ENCODE measurements around the gene CELA2B. TPM values are rescaled to one million over a fixed set of nuclear protein-coding genes. Genes with fewer than 3 reads are reported as not detected.
"Not testable (repeated sequence)": the region's sequence is repeated elsewhere in the genome, so short reads cannot be mapped to it uniquely, and the experiment has no call there.

CELA2B gene
- total RNA-seq, 4 donors from 2014 or later = not detected

DNA sequence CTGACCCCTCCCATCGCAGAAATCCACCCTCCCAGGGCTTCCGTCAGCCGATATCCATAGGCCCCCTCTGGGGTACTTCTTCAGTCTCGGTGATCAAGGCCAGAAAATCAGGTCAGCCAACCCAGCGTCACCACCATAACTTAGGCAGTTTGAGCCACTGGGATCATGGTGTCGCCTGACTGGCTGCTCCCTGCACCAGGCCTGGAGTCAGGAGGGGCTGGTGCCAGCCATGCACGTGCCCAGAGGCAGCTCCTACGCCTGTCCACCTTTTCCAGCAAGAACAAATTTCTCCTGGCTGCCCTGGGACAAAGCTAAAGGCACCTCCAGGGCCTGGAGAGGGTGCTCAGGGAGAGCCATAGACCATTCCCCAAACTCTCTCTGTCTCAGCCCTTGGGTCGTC is 42.4 kb upstream of the CELA2B start:
- Histone ChIP-seq H3K4me1 (peaks cover 0 to 3% (median 0%) of the 10 kb centered on the region in 4 donors), H3K27ac (replicated peaks in 1 of 4) (no peak overlapping the region), H3K36me3 (peaks cover 4 to 26% (median 22%) of the 10 kb centered on the region in 4 donors), H3K27me3 (no peaks in the 10 kb centered on the region), H3K4me3 (no peak overlapping the region), H3K9me3 (no peaks in the 10 kb centered on the region)
- DNase-seq (ENCODE audit: extremely low spot score) = no peak
- 90% methylated on average over 9 of the region's 9 CpGs for WGBS
- intact Hi-C loops (cut with DNase I) = loop anchor here (10.0 kb wide), 1 partner anchor 309 kb away; no protein-coding TSS in a partner anchor
- TF ChIP-seq POLR2A (IDR thresholded peaks at IDR 0.05; ENCODE audit: low read depth) (no peak), POLR2AphosphoS5 (IDR thresholded peaks at IDR 0.05) (no peak), EP300 (IDR thresholded peaks at IDR 0.05) (no peak)
- TF ChIP-seq, protein P1, sequence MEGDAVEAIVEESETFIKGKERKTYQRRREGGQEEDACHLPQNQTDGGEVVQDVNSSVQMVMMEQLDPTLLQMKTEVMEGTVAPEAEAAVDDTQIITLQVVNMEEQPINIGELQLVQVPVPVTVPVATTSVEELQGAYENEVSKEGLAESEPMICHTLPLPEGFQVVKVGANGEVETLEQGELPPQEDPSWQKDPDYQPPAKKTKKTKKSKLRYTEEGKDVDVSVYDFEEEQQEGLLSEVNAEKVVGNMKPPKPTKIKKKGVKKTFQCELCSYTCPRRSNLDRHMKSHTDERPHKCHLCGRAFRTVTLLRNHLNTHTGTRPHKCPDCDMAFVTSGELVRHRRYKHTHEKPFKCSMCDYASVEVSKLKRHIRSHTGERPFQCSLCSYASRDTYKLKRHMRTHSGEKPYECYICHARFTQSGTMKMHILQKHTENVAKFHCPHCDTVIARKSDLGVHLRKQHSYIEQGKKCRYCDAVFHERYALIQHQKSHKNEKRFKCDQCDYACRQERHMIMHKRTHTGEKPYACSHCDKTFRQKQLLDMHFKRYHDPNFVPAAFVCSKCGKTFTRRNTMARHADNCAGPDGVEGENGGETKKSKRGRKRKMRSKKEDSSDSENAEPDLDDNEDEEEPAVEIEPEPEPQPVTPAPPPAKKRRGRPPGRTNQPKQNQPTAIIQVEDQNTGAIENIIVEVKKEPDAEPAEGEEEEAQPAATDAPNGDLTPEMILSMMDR (IDR thresholded peaks at IDR 0.05) = no peak

DNA sequence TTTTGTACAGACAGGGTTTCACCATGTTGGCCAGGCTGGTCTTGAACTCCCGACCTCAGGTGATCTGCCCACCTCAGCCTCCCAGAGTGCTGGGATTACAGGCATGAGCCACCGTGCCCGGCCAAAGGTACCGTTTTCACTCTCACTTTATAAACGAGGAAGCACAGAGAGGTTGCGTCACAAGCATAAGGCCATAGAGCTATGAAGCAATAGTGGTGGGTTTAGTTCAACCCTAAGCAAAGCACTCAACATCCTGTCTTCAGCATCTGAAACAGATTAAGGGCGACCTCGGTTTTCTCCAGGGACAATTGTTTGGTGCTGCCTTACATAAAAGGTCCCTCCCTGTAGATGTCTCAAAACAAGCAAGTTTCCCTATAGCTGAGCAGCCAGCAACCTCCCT is 41.2 kb upstream of the CELA2B start:
- H3K27ac ChIP-seq (replicated peaks in 1 of 4); H3K4me1 ChIP-seq; H3K27me3 ChIP-seq; H3K4me3 ChIP-seq; DNase-seq (ENCODE audit: extremely low spot score); H3K9me3 ChIP-seq: not testable (repeated sequence)
- WGBS = 59% methylated on average over 7 of the region's 8 CpGs
- intact Hi-C loops (cut with DNase I) = loop anchor here (10.0 kb wide), 1 partner anchor 310 kb away; no protein-coding TSS in a partner anchor
- peaks cover 0 to 13% (median 11%) of the 10 kb centered on the region in 4 donors for H3K36me3 ChIP-seq

DNA sequence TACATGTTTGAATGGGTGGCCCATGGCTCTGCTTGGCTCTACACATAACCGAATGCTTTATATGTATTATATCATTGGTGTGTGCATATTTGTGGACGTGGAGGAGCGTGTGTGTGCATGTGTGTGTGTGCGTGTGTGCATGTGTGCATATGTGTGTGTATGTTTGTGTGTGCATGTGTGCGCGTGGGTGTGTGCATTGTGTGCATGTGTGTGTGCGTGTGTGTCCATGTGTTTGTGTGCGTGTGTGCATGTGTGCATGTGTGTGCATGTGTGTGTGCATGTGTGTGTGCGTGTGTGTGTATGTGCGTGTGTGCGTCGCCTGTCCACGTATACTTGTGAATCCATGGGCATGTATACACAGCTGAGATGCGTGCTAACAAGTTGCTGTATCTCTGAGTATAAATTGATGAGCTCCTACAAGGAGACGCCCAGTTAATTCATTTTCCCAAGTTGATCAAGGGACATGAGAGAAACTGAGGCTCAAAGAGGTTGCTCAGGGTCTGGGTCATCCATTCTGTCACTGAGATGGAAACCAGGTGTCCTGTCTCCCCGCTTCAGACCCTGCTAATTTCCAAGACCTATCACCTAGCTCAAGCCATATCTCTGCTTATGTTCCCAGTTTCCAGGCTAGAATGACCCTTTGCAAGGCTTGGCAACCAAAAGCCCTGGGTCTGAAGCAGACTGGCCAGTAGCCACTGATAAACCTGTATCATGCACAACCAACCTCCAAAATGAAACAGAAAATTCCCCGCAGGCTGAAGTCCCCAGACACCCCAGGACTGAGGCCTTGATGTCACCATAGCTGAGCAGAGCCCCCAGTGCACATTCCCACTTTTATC is 40.4 kb upstream of the CELA2B start:
- intact Hi-C loops (cut with DNase I) = loop anchor here (10.0 kb wide), 1 partner anchor 311 kb away; no protein-coding TSS in a partner anchor
- DNase-seq (ENCODE audit: extremely low spot score) = no peak
- Histone ChIP-seq H3K9me3 (no peaks in the 10 kb centered on the region), H3K27me3 (no peaks in the 10 kb centered on the region), H3K27ac (replicated peaks in 1 of 4) (no peak overlapping the region), H3K4me3 (no peak overlapping the region), H3K36me3 (peaks cover 0 to 6% (median 6%) of the 10 kb centered on the region in 4 donors), H3K4me1 (peaks cover 0 to 3% (median 0%) of the 10 kb centered on the region in 4 donors)
- TF ChIP-seq EP300 (IDR thresholded peaks at IDR 0.05) (no peak), POLR2AphosphoS5 (IDR thresholded peaks at IDR 0.05) (no peak), POLR2A (IDR thresholded peaks at IDR 0.05; ENCODE audit: low read depth) (no peak)
- TF ChIP-seq, protein P1 (IDR thresholded peaks at IDR 0.05) = no peak
- 90% methylated on average over 17 of the region's 17 CpGs for WGBS

DNA sequence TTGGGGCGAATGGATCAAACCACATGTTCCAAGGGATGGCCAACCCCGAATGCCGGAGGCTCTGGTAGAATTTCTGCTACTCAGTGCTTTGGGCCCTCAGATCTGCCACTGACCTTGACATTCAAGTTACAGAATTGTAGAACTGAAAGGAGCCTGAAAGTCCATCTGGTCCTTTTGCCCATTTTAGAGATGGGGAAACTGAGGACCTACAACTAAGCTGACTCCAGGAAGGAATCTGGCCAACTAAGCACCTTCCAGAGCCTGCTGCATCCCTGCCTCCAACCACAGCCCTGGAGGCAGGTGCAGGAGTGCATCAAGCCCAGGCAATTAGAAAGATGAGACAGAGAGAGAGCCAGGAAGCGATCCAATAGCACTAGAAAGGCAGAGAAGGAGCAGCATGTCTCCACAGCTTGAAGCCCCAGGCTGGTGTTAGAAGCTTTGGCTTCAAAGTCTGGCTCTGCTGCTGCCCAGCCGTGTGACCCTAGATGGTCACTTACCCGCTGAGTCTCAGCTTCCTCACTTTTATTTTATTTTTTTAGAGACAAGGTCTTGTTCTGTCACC is 38.9 kb upstream of the CELA2B start:
- H3K27me3 ChIP-seq = no peaks in the 10 kb centered on the region
- peaks cover 0 to 3% (median 0%) of the 10 kb centered on the region in 4 donors for H3K4me1 ChIP-seq
- DNase-seq (ENCODE audit: extremely low spot score) = no peak
- TF ChIP-seq EP300 (IDR thresholded peaks at IDR 0.05) (no peak), POLR2A (IDR thresholded peaks at IDR 0.05; ENCODE audit: low read depth) (no peak), POLR2AphosphoS5 (IDR thresholded peaks at IDR 0.05) (no peak)
- TF ChIP-seq, protein P1 (IDR thresholded peaks at IDR 0.05) = no peak
- no peak overlapping the region for H3K27ac ChIP-seq (replicated peaks in 1 of 4)
- WGBS = 95% methylated on average over 6 of the region's 6 CpGs
- intact Hi-C loops (cut with DNase I) = loop anchor here (10.0 kb wide), 1 partner anchor 312 kb away; no protein-coding TSS in a partner anchor
- H3K9me3 ChIP-seq = no peaks in the 10 kb centered on the region
- no peak overlapping the region for H3K4me3 ChIP-seq
- H3K36me3 ChIP-seq = no peaks in the 10 kb centered on the region

DNA sequence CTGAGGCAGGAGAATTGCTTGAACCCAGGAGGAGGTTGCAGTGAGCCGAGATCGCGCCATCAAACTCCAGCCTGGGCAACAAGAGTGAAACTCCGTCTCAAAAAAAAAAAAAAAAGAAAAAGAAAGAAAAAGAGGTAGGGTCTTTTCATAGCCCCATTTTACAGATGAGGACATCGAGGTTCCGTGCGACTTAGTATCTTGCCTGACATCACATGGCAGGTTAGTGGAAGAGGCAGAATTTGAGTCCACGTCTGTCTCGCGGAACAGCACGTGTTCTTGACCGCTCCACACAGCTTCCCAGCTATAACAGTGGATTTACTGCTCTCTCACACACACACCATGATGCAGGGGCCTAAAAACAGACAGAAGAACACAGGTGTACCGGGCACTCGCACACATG is 36.6 kb upstream of the CELA2B start:
- intact Hi-C loops (cut with DNase I) = loop anchor here (10.0 kb wide), 1 partner anchor 315 kb away; no protein-coding TSS in a partner anchor
- WGBS = 97% methylated on average over 14 of the region's 14 CpGs
- TF ChIP-seq EP300 (IDR thresholded peaks at IDR 0.05) (no peak), POLR2AphosphoS5 (IDR thresholded peaks at IDR 0.05) (no peak), POLR2A (IDR thresholded peaks at IDR 0.05; ENCODE audit: low read depth) (no peak)
- TF ChIP-seq, protein P1 (IDR thresholded peaks at IDR 0.05) = no peak

More for the DNA sequence above, 36.6 kb upstream of the CELA2B start:
- no peak for DNase-seq (ENCODE audit: extremely low spot score)
- H3K27me3 ChIP-seq = no peaks in the 10 kb centered on the region
- no peak overlapping the region for H3K27ac ChIP-seq (replicated peaks in 1 of 4)
- no peaks in the 10 kb centered on the region for H3K36me3 ChIP-seq
- no peaks in the 10 kb centered on the region for H3K9me3 ChIP-seq
- no peaks in the 10 kb centered on the region for H3K4me1 ChIP-seq
- no peak overlapping the region for H3K4me3 ChIP-seq

Measured in esophagus muscularis mucosa (tissue), 4 donors.